Mesenchymal stem cell (in vitro differentiated cells and primary cell): Measurements from ENCODE around the gene FLOT1.

ENCODE experiments used
- DNase-seq: peaks from one replicate; pipeline ENCODE4 v3.0.0-alpha.2; 2013
- H2AFZ ChIP-seq: one replicate; pipeline ENCODE4 v1.6.1; 2013; ENCODE audit warnings: low read depth, mild to moderate bottlenecking, control low read depth, inconsistent platforms, low read length, moderate library complexity
- H2AK5ac ChIP-seq: 2 replicates; pipeline ENCODE4 v1.6.1; 2013; ENCODE audit warnings: low read length, moderate library complexity, mild to moderate bottlenecking, inconsistent platforms; ENCODE audit not compliant: severe bottlenecking
- H2BK120ac ChIP-seq: one replicate; pipeline ENCODE4 v1.6.1; 2013; ENCODE audit warnings: low read depth, mild to moderate bottlenecking, inconsistent platforms, low read length, moderate library complexity
- H2BK12ac ChIP-seq, 2 experiments: one replicate each; pipeline ENCODE4 v1.6.1; 2013; ENCODE audit warnings: inconsistent platforms in 2 of 2, low read length in 2 of 2, mild to moderate bottlenecking in 2 of 2, moderate library complexity in 2 of 2, control low read depth in 1 of 2
- H2BK15ac ChIP-seq: one replicate; pipeline ENCODE4 v1.6.1; 2013; ENCODE audit warnings: mild to moderate bottlenecking, low read depth, inconsistent platforms; ENCODE audit not compliant: poor library complexity, severe bottlenecking
- H2BK5ac ChIP-seq: 2 replicates; pipeline ENCODE4 v1.6.1; 2013; ENCODE audit warnings: low read depth, mild to moderate bottlenecking, low read length, control low read depth, inconsistent platforms; ENCODE audit not compliant: poor library complexity, severe bottlenecking
- H3K14ac ChIP-seq, 2 experiments: one replicate each; pipeline ENCODE4 v1.6.1; 2013; ENCODE audit warnings: inconsistent platforms in 2 of 2, low read length in 2 of 2, control low read depth in 1 of 2, mild to moderate bottlenecking in 1 of 2, moderate library complexity in 1 of 2
- H3K18ac ChIP-seq, 2 experiments: one replicate each; pipeline ENCODE4 v1.6.1; 2013; ENCODE audit warnings: inconsistent platforms in 2 of 2, low read length in 2 of 2, control low read depth in 1 of 2, low read depth in 1 of 2, mild to moderate bottlenecking in 1 of 2
- H3K23ac ChIP-seq, 2 experiments: one replicate each; pipeline ENCODE4 v1.6.1; 2013; ENCODE audit warnings: inconsistent platforms in 2 of 2, low read length in 2 of 2, mild to moderate bottlenecking in 2 of 2, moderate library complexity in 2 of 2, control low read depth in 1 of 2
- H3K27ac ChIP-seq: 2 replicates; pipeline ENCODE4 v1.5.1; 2013; ENCODE audit warnings: mild to moderate bottlenecking, moderate library complexity, low read length, control low read depth, inconsistent platforms; ENCODE audit not compliant: poor library complexity, severe bottlenecking
- H3K27me3 ChIP-seq, 2 experiments: 2 replicates each; pipeline versions ENCODE4 v1.6.1 to v1.7.0; 2013; ENCODE audit warnings: low read length in 2 of 2, mild to moderate bottlenecking in 2 of 2, moderate library complexity in 2 of 2, control low read depth in 1 of 2, inconsistent platforms in 1 of 2; ENCODE audit not compliant: control insufficient read depth in 1 of 2, insufficient read depth in 1 of 2
- H3K36me3 ChIP-seq, 2 experiments: 2 replicates each; pipeline versions ENCODE4 v1.6.1 to v1.7.0; 2013; ENCODE audit warnings: low read length in 2 of 2, control low read depth in 1 of 2, inconsistent platforms in 1 of 2, low read depth in 1 of 2, mild to moderate bottlenecking in 1 of 2; ENCODE audit not compliant: insufficient read depth in 2 of 2, control insufficient read depth in 1 of 2
- H3K4ac ChIP-seq, 2 experiments: one replicate each; pipeline ENCODE4 v1.6.1; 2013; ENCODE audit warnings: inconsistent platforms in 2 of 2, low read length in 2 of 2, mild to moderate bottlenecking in 2 of 2, moderate library complexity in 2 of 2, control low read depth in 1 of 2, low read depth in 1 of 2
- H3K4me1 ChIP-seq: 2 replicates; pipeline ENCODE4 v1.6.1; 2013; ENCODE audit warnings: low read depth, low read length, control low read depth; ENCODE audit not compliant: control insufficient read depth, insufficient read depth
- H3K4me2 ChIP-seq: 2 replicates; pipeline ENCODE4 v1.6.1; 2013; ENCODE audit warnings: low read length, mild to moderate bottlenecking, inconsistent platforms; ENCODE audit not compliant: poor library complexity, severe bottlenecking
- H3K4me3 ChIP-seq, 2 experiments: 2 replicates each; pipeline versions ENCODE4 v1.5.1 to v1.7.0; 2013; ENCODE audit warnings: low read length in 2 of 2, mild to moderate bottlenecking in 2 of 2, control low read depth in 1 of 2, low read depth in 1 of 2; ENCODE audit not compliant: insufficient read depth in 1 of 2
- H3K79me1 ChIP-seq: replicated peaks from 2 replicates; pipeline ENCODE4 v1.6.1; 2013; ENCODE audit warnings: mild to moderate bottlenecking, control low read depth, low read length, inconsistent platforms; ENCODE audit not compliant: poor library complexity, severe bottlenecking
- H3K9ac ChIP-seq: 2 replicates; pipeline ENCODE4 v1.7.0; 2013; ENCODE audit warnings: mild to moderate bottlenecking, low read length, moderate library complexity
- H3K9me3 ChIP-seq: 2 replicates; pipeline ENCODE4 v1.7.0; 2013; ENCODE audit warnings: mild to moderate bottlenecking, low read length; ENCODE audit not compliant: control insufficient read depth
- H4K8ac ChIP-seq: one replicate; pipeline ENCODE4 v1.6.1; 2013; ENCODE audit warnings: inconsistent platforms, mild to moderate bottlenecking, low read length, moderate library complexity
- H4K91ac ChIP-seq: one replicate; pipeline ENCODE4 v1.6.1; 2013; ENCODE audit warnings: mild to moderate bottlenecking, low read length, inconsistent platforms
- WGBS: methylation state at CpG from one replicate; pipeline ENCODE4 v1.1.7; 2013; ENCODE audit warnings: mixed read lengths; 5-methylcytosine and 5-hydroxymethylcytosine counted together

The FLOT1 gene

DNA sequence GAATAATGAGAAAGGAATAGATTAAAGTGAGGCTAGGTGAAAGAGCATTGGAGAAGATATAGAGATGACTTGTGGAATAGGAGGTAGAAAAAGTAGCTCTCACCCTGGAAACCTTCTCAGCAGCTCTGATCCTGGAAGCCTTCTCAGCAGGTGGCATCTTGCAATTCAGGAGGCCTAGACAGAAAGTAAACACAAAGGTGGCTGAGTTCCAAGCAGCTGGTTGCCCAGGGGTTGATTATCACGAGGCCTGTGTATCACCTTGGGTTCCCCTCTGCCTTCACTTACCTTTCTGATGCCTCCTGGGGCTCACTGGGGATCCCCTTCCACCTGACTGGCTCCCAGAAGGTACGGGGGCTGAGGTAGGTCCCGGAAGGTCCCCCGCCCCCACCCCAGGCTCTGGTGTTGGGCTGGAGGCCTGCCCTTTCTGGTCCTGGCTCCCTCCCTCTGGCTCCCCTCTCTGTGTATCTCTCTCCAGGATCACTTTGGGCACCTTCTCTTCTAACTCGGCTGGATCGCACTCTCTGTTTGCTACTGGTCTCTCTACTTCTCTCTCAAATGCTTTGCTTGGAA lies 35.1 kb downstream of the FLOT1 start:
- WGBS = 86% methylated on average over 6 of the region's 6 CpGs
- DNase-seq = no peak
- H3K79me1 ChIP-seq = peaks cover 12% of the 10 kb centered on the region

DNA sequence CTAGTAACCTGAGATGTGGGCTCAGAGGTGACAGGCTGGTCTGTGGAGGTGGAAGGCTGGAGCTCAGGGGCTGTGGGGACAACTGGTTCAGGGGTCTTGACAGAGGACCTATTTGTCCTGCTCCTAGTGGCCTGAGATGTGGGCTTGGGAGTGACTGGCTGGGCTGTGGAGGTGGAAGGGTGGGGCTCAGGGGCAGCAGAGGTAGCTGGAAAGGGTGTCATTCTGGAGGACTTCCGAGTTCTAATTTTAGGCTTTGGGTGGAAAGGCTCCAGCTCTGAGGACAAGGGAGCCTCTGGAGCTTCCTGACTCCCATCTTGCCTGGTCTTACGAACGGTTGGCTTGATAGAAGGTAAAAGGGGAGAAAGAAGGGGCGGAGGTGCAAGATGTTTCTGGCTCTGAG lies 36.9 kb downstream of the FLOT1 start:
- no peaks in the 10 kb centered on the region for H3K9me3 ChIP-seq
- H2BK5ac ChIP-seq = no peak overlapping the region
- no peak overlapping the region for H3K18ac ChIP-seq
- no peak overlapping the region for H2BK120ac ChIP-seq
- no peak overlapping the region for H3K27ac ChIP-seq
- H3K4ac ChIP-seq = no peak overlapping the region
- 97% methylated on average over 4 of the region's 4 CpGs for WGBS
- no peak overlapping the region for H2BK15ac ChIP-seq
- H3K4me1 ChIP-seq = peaks cover 13% of the 10 kb centered on the region
- H3K9ac ChIP-seq = no peak overlapping the region
- H3K27me3 ChIP-seq = no peaks in the 10 kb centered on the region
- peaks cover 33 to 69% of the 10 kb centered on the region in 2 experiments for H3K36me3 ChIP-seq
- H4K91ac ChIP-seq = no peak overlapping the region
- H2AFZ ChIP-seq = no peak overlapping the region
- no peak overlapping the region for H2BK12ac ChIP-seq
- no peak overlapping the region for H3K14ac ChIP-seq
- H2AK5ac ChIP-seq = peak overlapping the region; percentile 1
- H3K79me1 ChIP-seq = peaks cover 2% of the 10 kb centered on the region
- H3K23ac ChIP-seq = no peak overlapping the region
- no peak overlapping the region for H3K4me2 ChIP-seq
- no peak overlapping the region for H3K4me3 ChIP-seq
- no peak overlapping the region for H4K8ac ChIP-seq
- DNase-seq = no peak

More for the DNA sequence above, 35.1 kb downstream of the FLOT1 start:
- no peak overlapping the region for H2AFZ ChIP-seq
- H2BK15ac ChIP-seq = no peak overlapping the region
- H3K4me1 ChIP-seq = peaks cover 13% of the 10 kb centered on the region
- H3K36me3 ChIP-seq = peaks cover 49 to 85% of the 10 kb centered on the region in 2 experiments
- no peak overlapping the region for H3K23ac ChIP-seq
- H2BK5ac ChIP-seq = peak overlapping the region; percentile 54
- no peak overlapping the region for H3K4me3 ChIP-seq
- peak overlapping the region; percentile 52 for H3K27ac ChIP-seq
- H3K4me2 ChIP-seq = no peak overlapping the region
- H3K14ac ChIP-seq = no peak overlapping the region
- no peak overlapping the region for H2BK120ac ChIP-seq
- H3K4ac ChIP-seq = no peak overlapping the region
- no peaks in the 10 kb centered on the region for H3K27me3 ChIP-seq
- H4K91ac ChIP-seq = no peak overlapping the region
- H3K9me3 ChIP-seq = no peaks in the 10 kb centered on the region
- H4K8ac ChIP-seq = no peak overlapping the region
- H3K18ac ChIP-seq = no peak overlapping the region
- no peak overlapping the region for H2BK12ac ChIP-seq
- H2AK5ac ChIP-seq = peak overlapping the region; percentile 84
- H3K9ac ChIP-seq = no peak overlapping the region

DNA sequence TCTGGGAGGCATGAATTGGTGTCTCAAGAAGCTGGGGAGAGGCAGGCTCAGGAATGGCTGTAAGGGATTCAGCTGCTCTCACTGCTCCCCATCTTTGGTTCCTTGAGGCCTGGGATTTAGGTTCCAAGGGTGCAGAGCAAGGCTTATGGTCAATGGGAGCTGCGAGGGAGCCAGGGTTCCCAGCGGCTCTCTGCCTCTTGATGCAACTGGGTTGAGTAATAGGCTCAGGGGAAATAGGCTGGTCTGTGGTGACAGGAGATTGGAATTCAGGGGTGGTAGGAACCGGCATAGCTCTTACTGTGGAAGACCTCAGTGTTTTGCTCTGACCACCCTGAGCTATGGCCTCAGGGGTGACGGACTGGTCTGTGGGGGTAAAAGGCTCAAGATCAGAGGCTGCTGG lies 38.7 kb downstream of the FLOT1 start:
- Histone ChIP-seq H3K4me2 (no peak overlapping the region), H4K8ac (no peak overlapping the region), H3K79me1 (peaks cover 1% of the 10 kb centered on the region), H3K14ac (no peak overlapping the region), H4K91ac (no peak overlapping the region), H2BK12ac (no peak overlapping the region), H3K23ac (no peak overlapping the region), H2AFZ (no peak overlapping the region), H3K9me3 (no peaks in the 10 kb centered on the region), H2BK120ac (no peak overlapping the region), H2BK15ac (no peak overlapping the region), H3K4me1 (peaks cover 8% of the 10 kb centered on the region), H3K4ac (no peak overlapping the region), H3K18ac (no peak overlapping the region), H2AK5ac (no peak overlapping the region), H3K4me3 (no peak overlapping the region), H2BK5ac (no peak overlapping the region), H3K27me3 (no peaks in the 10 kb centered on the region), H3K27ac (no peak overlapping the region), H3K9ac (no peak overlapping the region), H3K36me3 (peaks cover 36 to 64% of the 10 kb centered on the region in 2 experiments)
- WGBS = 95% methylated on average over 4 of the region's 4 CpGs
- no peak for DNase-seq

DNA sequence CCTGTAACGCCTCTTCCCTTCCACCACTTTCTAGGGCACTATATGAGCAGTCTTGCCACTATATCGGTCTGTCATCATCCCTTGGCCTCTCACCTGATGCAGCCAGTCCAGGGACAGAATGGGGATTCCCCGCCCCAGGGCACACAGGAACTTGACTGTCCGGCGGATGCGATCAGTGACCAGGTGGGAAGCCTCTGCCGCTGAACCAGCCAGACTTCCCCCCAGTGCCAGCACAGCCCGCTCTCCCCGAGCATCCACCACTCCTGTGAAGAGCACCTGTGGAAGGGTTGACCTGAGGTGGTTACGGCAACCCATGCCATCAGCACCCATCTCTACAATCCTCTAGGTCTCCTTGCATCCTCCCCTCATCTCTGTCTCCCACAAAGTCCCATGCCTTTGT lies 39.5 kb downstream of the FLOT1 start:
- no peak overlapping the region for H3K18ac ChIP-seq
- no peak overlapping the region for H2AK5ac ChIP-seq
- H3K4me2 ChIP-seq = no peak overlapping the region
- no peak overlapping the region for H2BK5ac ChIP-seq
- H2BK120ac ChIP-seq = no peak overlapping the region
- peaks cover 8% of the 10 kb centered on the region for H3K4me1 ChIP-seq
- no peak overlapping the region for H2BK15ac ChIP-seq
- H3K9ac ChIP-seq = no peak overlapping the region
- no peak overlapping the region for H3K23ac ChIP-seq
- no peak overlapping the region for H2AFZ ChIP-seq
- DNase-seq = no peak
- no peak overlapping the region for H3K14ac ChIP-seq
- H3K4me3 ChIP-seq = no peak overlapping the region
- no peaks in the 10 kb centered on the region for H3K9me3 ChIP-seq
- H2BK12ac ChIP-seq = no peak overlapping the region
- no peak overlapping the region for H4K8ac ChIP-seq
- H3K36me3 ChIP-seq = peaks cover 39 to 59% of the 10 kb centered on the region in 2 experiments
- H3K79me1 ChIP-seq = no peaks in the 10 kb centered on the region
- H3K4ac ChIP-seq = no peak overlapping the region
- H3K27ac ChIP-seq = no peak overlapping the region
- no peak overlapping the region for H4K91ac ChIP-seq
- H3K27me3 ChIP-seq = no peaks in the 10 kb centered on the region
- WGBS = 98% methylated on average over 9 of the region's 10 CpGs
